Gastroesophageal sphincter (tissue), 3 donors: ENCODE data around the gene PRDM8.
"Not testable (repeated sequence)": the region's sequence is repeated elsewhere in the genome, so short reads cannot be mapped to it uniquely, and the experiment has no call there.

Experiments used
- CTCF ChIP-seq, 4 experiments: fragments of 200-600 bp in 2 of 4; fragments of 450-650 bp in 2 of 4; sonication (generic) in 1 of 4; IDR thresholded peaks; one replicate each; pipeline ENCODE4 v1.5.1; 2017 to 2019; ENCODE audit warnings: antibody characterized with exemption in 4 of 4, mild to moderate bottlenecking in 2 of 4, moderate library complexity in 2 of 4
- EP300 ChIP-seq: sonication (generic); formaldehyde crosslinking; IDR thresholded peaks from one replicate; pipeline ENCODE4 v1.6.1; 2017; ENCODE audit warnings: antibody characterized with exemption, mild to moderate bottlenecking
- POLR2A ChIP-seq, 2 donors: fragments of 450-650 bp; IDR thresholded peaks; one replicate each; pipeline ENCODE4 v1.6.1; 2017; ENCODE audit warnings: antibody characterized with exemption in 2 of 2, mild to moderate bottlenecking in 2 of 2, moderate library complexity in 1 of 2

- TF ChIP-seq POLR2A (IDR thresholded peaks at IDR 0.05); CTCF (IDR thresholded peaks at IDR 0.05); EP300: not testable (repeated sequence)
Measured at GRCh38 chr4:80247484-80247883, 50.2 kb downstream of the PRDM8 start.
